Activated CD4-positive, alpha-beta T cell treated with anti-CD3 and anti-CD28 coated beads, Interleukin-2, amount 50 U/mL, for 24 hours (primary cell): Measurements from ENCODE around the gene ALG14.
"Not testable (repeated sequence)": the region's sequence is repeated elsewhere in the genome, so short reads cannot be mapped to it uniquely, and the experiment has no call there.

ENCODE experiments used
- DNase-seq, 2 donors: peaks; one replicate each; pipeline ENCODE4 v3.0.0-alpha.2; 2020; ENCODE audit warnings: low read depth in 1 of 2, low spot score in 1 of 2

The ALG14 gene

DNA sequence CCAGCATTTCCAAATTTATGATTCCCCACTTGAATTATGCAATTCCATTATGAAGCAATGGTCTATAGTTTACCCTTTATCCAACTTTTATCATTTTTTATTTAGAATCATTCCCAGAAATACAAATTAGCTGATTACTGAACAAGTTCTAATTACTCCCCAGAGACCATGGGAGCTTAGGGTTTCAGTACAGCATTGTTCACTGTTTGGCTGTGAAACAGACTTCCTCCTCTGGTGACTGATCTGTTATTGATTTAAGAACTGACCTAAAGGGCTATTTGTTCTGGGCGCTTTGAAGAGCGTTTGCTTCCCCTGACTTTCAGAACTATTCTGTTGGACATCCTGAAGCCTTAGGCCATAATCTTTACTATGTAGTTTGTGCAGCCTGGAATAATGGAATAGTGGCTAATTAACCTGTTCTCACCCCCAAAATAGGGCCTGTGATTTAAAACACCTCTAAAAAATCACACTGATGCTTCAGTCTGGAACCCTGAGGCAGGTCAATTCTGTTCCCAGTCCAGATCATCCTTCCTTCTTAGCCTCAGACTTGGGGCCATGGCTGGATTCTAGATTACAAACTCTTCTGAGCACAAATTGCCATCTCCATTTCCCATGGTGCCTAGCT lies 58.7 kb downstream of the ALG14 start:
- no peak for DNase-seq

DNA sequence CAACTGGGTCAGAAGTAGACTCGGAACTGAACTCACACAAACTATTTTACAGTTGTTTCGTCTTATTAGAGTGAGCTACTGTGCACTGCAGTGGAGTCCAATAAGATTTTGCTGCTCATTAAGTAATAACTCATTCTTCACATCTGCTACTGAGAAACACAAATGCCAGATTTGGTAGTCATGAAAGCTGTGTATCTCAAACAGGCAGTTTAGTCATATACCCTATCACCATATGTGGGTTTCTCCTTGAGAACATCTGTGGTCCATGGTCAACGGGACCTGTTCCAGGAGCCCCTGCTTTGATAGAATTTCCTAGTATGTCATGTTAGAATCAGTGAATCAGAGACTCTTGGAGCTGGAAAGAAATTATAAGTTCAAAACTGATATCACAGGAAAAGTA lies 60.4 kb downstream of the ALG14 start:
- DNase-seq: no peak

DNA sequence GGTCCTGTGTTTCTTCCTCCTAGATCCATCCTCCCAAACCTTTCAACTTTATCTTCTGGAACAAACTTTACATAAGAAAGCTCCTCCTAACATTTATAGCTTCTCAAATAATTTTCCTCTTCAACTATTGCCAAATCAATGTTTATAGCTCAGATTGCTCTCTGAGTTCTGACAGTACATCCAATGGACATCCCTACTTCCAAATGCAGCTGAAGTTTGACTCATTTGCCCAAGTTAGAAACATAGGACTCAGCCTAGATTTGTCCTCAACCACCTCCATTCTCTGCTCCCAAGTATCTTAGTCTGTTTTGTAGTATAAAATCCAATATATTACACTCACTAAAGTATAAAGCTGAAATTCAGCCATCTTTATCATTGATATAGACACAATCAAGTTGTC lies 62.6 kb downstream of the ALG14 start:
- DNase-seq: no peak

DNA sequence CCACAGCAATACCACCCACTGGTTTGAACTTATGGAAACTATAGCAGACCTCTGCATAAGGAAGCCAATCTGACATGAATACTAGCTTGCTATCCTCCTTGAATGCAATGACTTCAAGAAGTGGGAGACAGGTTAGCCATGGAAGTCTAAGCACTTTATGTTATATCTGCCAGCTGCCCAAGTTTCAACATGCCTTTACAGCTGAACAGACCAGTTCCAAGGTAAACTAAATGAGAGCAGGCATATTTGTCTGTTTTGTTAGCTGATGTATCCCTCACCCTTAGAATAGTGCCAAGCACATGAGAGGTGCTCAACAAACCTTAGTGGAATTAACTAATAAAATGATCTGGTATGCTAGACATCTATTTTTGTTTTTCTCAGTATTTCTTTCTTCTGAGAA lies 65.1 kb downstream of the ALG14 start:
- no peak for DNase-seq

DNA sequence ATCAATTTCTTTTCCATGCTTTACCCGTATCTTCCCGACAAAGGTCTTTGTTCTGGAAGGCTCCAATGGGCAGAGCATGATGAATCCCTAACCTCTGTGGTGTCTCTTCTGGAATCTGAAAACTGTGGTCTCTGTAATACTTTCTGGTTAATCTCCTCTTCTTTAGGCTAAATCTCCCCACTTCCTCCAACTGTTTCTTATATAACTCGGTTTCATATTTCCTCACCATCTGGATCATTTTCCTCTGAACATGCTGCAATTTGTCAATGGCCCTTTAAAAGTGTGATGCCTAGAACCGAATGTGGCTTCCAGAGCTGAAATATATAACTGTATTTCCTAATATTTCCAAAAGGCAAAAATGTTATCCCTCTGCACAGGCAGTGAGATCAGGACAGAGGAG lies 66.1 kb downstream of the ALG14 start:
- DNase-seq: no peak

DNA sequence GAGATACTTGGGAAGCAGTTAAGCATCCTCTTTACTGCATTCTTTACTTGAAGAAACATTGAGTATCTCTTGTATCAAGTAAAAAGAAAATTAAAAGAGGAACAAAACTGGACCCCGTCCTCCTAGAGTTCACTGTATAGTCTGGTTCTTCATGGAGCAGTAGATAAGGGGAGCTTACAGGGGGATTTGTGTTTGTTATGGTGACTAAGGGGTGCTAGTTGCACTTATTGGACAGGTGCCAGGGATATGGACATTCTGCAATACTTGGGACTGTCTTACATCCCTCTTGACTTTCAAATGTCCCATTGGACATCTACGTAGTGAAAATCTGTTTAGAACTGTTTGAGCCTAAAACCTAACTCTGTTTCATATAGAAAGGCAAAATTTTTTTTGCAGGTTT lies 67.2 kb downstream of the ALG14 start:
- DNase-seq: no peak

DNA sequence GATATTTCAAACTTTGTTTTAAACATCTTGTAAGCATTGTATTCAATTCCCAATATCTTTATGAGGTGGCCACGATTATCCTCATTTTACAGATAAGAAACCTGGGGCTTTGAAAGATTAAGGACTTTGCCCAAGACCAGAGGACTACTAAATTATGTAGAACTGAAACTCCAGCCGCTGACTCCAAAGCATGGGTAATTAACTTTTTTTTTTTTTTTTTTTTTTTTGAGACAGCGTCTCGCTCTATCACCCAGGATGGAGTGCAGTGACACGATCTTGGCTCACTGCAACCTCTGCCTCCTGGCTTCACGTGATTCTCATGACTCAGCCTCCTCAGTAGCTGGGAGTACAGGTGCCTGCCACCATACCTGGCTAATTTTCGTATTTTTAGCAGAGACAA lies 68.7 kb downstream of the ALG14 start:
- DNase-seq: no peak

DNA sequence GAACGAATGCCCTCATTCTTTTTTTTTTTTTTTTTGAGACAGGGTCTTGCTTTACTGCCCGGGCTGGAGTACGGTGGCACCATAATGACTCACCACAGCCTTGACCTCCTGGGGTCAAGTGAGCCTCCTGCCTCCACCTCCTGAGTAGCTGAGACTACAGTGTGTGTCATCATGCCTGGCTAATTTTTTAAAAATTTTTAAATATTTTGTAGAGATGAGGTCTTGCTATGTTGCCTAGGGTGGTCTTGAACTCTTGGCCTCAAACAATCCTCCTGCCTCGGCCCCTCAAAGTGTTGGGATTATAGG lies 69.4 kb downstream of the ALG14 start:
- no peak for DNase-seq

DNA sequence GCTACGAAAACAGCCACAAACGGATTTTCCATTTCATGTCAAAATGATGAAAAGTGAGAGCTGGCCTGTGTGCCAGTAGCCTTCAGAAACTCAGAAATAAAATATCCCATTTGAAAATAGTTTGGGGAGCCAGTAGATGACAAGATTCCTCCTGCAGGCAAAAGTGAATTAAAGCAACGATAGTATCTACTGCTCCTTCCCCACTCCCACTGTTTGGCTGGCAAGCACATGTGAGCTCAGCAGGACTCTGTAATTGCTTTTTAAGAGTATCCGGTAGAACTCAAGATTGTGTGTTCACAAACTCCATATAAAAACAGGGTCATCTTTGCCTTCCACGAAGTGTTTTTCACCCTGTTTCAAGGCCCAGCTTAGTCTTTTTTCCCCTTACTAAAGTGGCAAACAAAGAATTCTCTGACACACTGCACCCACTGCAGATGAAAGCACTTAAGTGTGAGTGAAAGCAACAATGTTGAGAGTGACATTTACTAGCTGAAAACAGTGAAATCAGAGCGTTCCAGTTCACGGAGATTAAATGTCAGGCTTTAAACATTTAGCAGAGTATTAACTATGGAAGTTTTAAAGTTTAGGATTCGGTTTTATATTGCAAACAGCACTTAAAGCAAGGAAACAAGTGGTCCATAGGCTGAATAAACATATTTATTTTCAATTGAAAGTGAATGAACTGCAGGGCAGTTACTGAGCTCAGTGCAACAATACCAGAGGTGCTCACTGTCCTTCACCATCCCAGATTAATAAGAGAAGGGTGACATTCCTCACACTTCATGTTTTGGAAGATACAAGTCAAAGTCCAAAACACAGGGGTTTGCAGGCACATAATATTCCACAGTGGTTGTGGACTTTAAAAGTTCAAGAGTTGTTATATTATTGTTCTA lies 70.0 kb downstream of the ALG14 start:
- no peak for DNase-seq

DNA sequence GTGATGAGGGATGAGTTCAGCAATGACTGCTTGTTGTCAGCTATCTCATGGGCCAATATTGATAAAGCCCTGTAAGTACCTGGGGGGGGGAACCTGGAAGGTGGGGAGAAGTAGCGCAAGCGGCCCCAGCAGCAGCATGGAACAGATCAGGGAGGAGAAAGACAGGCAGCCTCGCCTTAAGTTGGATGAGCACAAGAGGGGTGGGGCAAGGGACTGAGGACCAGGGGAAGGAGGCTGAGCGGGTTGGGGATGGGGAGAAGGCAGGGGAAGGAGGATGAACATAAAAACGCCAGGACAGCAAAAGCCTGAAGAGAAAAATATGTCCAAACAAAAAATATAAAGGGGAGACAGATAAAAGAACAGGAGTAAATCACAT lies 70.6 kb downstream of the ALG14 start:
- no peak for DNase-seq

DNA sequence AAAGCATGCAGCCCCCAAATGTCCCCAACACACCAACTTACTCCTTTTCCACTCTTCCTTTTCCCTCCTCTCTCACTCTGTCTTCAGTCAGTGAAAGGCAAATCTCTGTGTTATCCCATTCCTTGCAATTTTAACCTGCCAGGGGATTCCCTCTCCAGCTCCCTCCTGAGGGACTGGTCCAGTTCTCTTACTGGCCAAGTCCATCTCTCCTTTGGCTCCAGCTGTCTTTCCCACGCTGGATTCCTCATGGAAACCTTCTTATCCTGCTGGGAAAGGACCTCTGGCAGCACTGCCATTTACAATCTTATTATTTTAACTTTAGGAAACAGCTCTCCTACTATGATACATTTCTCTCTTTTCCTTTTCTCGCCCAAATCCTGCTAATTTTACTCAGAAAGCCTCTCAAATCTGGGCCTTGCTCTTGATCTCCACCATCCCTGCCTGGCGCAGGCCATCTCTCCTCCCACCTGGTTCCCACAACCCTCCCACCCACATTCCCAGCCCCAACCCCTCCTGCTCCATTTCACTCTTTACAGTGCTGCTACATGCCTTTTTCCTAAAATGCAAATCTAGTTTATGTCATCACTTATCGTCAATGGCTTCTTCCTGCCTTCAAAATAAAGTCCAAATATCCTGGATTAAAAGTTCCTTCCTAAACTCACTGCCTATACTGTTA lies 73.2 kb downstream of the ALG14 start:
- no peak for DNase-seq

DNA sequence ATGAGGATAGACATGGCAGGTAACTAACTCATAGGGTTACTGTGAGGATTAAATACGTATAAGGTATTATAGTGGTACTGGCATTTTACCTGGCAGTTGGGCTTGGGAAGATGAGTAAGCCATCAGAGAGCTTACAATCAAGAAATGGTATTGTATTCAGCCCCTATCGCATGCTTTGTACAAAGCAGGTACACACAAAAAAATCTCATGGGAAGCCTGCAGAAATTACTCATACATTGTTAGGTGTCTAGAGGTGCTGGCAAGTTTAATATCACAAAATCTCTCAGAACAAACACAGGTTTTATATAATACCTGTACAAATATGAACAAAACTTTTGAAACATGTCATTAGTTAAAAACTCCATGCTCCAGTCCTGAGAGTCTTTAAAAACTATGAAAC lies 74.0 kb downstream of the ALG14 start:
- DNase-seq: no peak

DNA sequence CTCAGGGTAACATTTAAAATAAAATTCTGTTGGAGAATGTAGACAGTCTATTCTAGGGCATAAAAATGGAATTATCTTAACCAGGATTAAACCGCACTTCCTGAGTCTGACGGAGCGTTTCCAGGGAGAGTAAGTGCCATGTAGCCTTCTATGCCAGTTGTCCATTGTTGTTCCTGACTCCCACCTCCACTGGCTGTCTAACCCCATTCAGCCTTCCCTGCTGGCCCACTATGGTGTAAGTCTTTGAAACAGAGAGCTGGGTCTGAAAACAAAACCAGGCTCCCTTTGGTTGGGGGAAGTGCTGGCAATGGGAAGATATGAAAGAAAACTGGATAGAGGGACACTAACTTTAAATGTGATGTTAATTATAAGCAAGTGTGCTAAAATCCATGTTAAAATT lies 74.6 kb downstream of the ALG14 start:
- DNase-seq: no peak

DNA sequence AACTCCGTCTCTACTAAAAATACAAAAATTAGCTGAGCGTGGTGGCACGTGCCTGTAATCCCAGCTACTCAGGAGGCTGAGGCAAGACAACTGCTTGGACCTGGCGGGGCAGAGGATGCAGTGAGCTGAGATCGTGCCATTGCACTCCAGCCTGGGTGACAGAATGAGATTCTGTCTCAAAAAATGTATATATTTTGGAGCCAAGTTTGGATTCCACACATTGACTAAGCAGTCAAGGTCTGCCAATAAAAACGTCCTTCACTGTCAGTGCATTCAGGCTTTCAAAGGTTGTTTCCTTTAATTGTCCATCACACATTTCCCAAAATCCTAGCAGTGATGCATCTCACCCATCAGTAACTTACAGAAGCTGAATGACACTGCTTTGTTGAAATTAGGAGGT lies 77.2 kb downstream of the ALG14 start:
- DNase-seq: not testable (repeated sequence)

DNA sequence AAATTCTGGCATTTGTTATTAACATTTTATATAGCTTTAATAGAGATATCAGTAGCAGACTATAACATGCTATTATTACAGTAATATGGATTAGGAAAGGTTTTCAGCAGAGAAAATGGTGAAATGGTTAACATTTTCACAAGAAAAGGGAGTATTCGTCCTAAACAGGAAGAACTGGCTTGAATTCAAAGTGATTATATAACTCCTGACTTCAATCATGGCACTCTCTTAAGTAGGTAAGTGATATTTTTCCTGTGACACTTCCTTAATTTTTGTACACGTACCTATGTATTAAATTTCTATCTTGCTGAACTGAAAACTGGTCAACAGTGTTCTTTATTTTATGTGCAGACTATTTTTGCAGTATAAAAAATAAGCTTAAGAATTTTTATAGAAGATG lies 77.9 kb downstream of the ALG14 start:
- DNase-seq: no peak

DNA sequence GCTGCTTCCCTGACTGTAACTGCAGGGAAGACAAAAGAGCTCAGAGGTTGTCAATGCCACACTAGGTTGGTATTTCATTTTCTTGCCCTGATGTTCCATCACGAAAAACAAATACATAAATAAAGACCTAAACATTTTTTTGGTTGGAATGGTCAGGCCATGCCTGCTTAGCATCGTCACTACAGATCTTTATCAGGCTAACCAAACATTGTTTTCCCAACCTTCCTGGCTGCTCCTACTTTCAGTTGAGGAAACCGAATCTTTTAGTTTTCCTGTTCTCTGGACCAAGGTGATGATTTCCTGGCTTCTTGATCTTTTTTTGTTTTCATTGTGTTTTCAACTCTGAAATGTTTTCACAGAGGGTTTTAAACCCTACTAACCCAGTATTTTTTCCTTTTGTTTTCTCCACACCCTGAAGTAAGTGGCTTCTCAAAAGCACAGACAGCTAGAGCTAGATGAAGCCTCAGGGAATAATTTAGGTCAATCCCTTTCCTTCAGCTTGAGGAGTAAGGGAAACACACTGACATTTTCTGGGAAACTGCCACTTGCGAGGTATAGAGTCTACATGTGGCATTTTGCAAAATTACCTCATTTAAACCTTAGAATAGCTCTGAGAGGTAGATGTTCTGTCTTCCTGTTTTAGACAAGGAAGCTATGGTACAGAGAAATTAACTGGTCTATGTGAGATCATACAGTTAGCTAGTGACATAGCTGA lies 78.7 kb downstream of the ALG14 start:
- no peak for DNase-seq

DNA sequence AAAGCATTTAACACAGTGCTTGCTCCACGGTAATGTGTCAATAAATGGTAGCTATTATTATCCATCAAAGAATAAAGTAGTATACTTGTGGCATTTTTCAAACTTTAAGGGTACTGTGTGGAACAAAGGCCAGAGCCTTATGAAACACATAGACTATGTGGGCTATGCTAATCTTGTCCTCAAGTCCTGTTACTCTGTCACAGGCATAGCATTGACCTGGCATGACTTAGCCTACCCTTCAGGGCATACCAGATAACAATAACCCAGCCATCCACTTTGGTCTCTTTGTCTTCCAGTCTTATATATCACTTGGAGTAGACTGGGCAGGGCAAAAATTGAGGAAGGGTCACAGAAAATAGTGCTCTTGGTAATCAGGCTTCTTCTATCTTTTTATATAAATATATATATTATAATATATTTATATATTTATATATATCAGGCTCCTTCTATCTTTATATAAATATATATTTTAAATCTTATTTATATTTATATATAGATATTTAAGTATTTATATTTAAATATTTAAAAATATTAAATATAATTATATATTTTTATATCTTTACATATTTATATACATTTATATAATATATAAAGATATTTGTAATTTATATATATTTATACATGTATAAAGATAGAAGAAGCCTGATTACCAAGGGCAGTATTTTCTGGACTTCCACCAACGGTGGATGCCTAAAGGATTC lies 79.7 kb downstream of the ALG14 start:
- DNase-seq: no peak

DNA sequence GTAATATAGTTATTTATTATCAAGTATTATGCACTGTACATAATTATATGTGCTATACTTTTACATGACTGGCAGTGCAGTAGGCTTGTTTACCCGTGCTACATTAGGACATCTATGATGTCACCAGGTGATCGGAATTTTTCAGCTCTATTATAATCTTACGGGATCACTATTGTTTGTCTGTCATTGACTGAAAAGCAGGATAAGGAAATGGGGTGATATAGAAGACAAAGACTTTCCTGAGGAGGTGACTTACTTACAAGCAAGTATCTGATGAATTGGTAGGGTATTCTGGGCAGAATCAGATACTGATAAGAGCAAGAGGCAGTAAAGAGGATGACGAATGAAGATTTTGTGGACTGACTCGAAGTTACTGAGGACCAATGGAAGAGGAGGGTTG lies 80.6 kb downstream of the ALG14 start:
- DNase-seq: no peak

DNA sequence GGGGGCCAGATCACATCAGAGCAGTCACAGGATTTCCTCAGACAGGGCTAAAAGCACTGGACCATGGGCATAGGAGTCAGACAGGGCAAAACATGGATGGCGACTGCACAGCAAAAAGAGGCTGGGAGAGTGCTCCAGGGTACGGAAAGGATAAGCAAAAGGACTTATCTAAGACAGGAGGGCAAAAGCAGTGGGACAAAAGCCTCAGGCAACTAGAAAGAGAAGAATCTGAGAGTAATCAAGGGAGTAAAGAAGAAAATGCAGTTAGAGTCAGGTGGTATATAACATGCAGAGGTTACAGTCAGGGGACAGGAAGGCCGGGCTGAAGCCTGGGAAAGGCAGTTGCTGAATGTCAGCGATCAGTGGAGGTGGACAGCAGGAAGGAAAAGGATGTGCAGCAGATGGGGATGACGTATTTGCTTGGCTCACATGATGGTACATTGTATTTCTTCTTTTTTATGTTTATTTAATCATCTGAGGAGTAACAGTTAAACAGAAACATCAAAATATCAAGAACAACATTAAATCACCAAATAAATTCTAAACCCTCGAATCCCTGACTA lies 82.8 kb downstream of the ALG14 start:
- DNase-seq: no peak

DNA sequence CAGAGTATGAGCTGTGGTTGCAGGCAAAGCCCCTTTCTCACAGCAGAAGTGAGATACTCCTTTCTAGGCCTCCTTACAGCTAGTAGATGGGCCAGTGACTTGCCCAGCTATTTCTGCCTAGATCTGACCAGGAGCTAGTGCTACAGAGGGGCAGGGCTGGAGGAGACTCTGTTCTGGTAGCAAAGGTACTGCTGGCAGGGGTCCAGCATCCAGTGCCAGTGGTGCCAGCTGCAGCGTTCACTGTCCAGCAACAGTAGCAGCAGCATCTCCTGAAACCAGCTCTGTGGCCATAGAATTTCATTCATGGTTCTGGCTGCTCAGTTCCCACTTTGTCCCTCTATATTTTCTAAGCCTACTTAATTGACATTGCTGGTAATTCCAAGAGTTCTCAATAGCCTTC lies 83.4 kb downstream of the ALG14 start:
- no peak for DNase-seq

DNA sequence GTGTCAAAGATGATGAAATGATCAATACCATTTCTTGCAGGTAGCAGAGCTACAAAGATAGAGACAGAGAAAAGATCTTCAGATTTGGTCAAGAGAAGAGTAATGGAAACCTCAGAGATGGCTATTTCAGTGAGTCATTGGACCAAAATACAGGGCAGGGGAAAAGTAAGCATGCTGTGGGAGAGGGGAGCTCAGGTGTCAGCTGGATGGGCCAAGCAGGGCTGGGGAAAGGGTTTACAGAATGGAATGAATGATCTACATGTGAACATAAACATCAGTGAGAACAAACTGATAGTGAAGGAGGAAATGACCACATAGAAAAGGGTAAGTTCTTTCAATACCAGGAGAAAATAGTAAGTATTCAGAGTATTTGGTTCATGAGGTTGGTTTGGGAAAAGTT lies 84.4 kb downstream of the ALG14 start:
- no peak for DNase-seq
